ENCODE measurements around the gene PUS1. TPM values are rescaled to one million over a fixed set of nuclear protein-coding genes. Genes with fewer than 3 reads are reported as not detected.

PUS1 gene
- total RNA-seq, 3 donors from 2014 or later, result 8.8 to 31.5 (median 20.9) TPM

DNA sequence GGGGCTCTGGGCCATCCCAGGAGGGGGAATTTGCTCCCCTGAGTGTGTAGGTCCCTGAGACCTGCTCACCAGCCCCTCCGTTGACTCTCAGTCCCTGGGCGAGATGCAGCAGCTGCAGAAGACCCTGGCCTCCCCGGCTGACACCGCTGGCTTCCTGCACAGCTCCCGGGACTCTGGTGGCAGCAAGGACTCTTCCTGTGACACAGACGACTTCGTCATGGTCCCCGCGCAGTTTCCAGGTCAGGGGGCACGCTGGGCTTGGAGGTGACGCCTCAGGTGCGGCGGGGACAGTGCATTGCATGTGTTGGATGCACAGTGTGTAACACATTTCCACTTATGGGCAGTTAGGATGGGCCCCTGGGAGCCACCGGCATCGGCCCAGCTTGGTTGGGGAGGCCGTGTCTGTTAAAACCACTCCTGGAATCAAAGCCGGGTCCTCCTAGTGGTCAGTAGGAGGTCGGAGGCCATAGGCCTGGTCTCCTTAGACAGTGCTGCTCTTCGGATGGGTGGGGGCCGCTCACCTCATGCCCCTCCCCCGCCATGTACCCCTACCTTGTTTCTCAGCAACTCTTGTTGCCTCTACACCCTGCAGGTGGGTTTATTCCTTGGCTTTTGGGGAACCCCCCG lies 17.1 kb upstream of the PUS1 start:
- H3K4me1 ChIP-seq, result peaks cover 0 to 9% of the 10 kb centered on the region in 2 donors
- peak overlapping the region; percentile 35 to 48 for H3K27ac ChIP-seq
- H3K36me3 ChIP-seq, result peaks cover 32% of the 10 kb centered on the region
- DNase-seq (ENCODE audit: low spot score in 2 of 2), result no peak
- TF ChIP-seq, protein P1, sequence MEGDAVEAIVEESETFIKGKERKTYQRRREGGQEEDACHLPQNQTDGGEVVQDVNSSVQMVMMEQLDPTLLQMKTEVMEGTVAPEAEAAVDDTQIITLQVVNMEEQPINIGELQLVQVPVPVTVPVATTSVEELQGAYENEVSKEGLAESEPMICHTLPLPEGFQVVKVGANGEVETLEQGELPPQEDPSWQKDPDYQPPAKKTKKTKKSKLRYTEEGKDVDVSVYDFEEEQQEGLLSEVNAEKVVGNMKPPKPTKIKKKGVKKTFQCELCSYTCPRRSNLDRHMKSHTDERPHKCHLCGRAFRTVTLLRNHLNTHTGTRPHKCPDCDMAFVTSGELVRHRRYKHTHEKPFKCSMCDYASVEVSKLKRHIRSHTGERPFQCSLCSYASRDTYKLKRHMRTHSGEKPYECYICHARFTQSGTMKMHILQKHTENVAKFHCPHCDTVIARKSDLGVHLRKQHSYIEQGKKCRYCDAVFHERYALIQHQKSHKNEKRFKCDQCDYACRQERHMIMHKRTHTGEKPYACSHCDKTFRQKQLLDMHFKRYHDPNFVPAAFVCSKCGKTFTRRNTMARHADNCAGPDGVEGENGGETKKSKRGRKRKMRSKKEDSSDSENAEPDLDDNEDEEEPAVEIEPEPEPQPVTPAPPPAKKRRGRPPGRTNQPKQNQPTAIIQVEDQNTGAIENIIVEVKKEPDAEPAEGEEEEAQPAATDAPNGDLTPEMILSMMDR (IDR thresholded peaks at IDR 0.05), result no peak
- no peak for TF ChIP-seq POLR2A (IDR thresholded peaks at IDR 0.05)
- TF ChIP-seq POLR2AphosphoS5 (IDR thresholded peaks at IDR 0.05), result no peak
- no peak overlapping the region for H3K4me3 ChIP-seq
- no peaks in the 10 kb centered on the region for H3K27me3 ChIP-seq
- no peaks in the 10 kb centered on the region for H3K9me3 ChIP-seq
- intact Hi-C loops (cut with DNase I; ENCODE audit: low total_unique reads), result no loop called here

DNA sequence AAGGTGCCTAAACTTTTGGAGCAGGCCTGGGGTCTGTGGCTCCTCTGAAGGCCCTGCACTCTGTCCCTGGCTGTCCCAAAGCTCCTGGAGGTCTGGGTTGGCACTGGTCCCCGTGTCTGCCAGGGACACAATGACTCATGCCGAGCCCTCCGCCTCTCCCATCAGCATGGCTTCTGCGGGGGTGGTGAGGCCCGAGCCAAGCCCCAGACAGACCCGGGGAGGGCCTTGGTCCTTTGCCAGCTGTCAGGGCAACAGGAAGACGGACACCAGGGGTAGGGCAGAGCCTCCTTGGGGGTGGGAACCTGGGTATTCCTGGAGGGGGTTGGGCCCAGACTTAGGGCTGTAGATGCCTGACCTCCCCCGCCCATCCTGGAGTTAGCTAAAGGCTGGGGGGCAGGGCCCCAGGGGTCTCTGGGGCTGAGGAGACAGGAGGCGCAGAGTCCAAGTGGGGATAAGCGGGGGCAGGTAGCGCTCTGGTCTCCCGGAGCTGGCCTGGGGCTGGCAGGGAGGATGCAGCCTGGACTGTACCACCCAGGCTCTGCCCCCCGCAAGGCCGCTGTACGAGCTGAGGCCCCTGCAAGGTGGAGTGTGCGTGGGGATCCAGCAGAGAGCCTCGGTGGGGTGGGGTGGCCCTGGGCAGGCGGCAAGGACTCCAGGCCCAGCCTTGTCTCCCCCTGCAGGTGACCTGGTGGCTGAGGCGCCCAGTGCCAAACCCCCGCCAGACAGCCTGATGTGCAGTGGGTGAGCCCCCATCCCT lies 16.4 kb upstream of the PUS1 start:
- intact Hi-C loops (cut with DNase I; ENCODE audit: low total_unique reads), result no loop called here
- H3K27me3 ChIP-seq, result no peaks in the 10 kb centered on the region
- H3K4me3 ChIP-seq, result no peak overlapping the region
- H3K36me3 ChIP-seq, result peaks cover 32% of the 10 kb centered on the region
- peak in 1 of 2 donors; percentile 72 for DNase-seq (ENCODE audit: low spot score in 2 of 2)
- TF ChIP-seq POLR2AphosphoS5 (IDR thresholded peaks at IDR 0.05), result peak in 1 of 3 donors; percentile 8
- TF ChIP-seq, protein P1 (IDR thresholded peaks at IDR 0.05), result no peak
- no peak for TF ChIP-seq POLR2A (IDR thresholded peaks at IDR 0.05)
- peaks cover 0 to 9% of the 10 kb centered on the region in 2 donors for H3K4me1 ChIP-seq
- H3K27ac ChIP-seq, result peak overlapping the region; percentile 35 to 48
- H3K9me3 ChIP-seq, result no peaks in the 10 kb centered on the region

DNA sequence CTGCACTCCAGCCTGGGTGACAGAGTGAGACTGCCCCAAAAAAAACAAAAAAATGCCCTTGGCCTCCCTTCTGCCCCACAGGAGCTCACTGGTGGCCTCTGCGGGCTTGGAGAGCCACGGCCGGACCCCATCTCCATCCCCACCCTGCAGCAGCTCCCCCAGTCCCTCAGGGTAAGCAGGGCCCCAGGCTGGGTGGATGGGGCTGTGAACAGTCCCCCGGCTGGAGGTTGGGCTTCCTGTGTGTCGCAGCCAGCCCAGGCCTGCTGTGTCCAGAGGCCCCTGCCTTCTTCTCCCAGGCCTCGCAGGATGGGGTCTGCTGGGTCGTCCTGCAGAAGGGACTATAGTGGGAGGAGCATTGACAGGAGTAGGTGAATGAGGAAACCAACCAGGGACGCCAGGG lies 15.4 kb upstream of the PUS1 start:
- H3K4me3 ChIP-seq, result no peak overlapping the region
- TF ChIP-seq POLR2A (IDR thresholded peaks at IDR 0.05) (no peak), POLR2AphosphoS5 (IDR thresholded peaks at IDR 0.05) (no peak)
- TF ChIP-seq, protein P1 (IDR thresholded peaks at IDR 0.05), result no peak
- peaks cover 0 to 9% of the 10 kb centered on the region in 2 donors for H3K4me1 ChIP-seq

DNA sequence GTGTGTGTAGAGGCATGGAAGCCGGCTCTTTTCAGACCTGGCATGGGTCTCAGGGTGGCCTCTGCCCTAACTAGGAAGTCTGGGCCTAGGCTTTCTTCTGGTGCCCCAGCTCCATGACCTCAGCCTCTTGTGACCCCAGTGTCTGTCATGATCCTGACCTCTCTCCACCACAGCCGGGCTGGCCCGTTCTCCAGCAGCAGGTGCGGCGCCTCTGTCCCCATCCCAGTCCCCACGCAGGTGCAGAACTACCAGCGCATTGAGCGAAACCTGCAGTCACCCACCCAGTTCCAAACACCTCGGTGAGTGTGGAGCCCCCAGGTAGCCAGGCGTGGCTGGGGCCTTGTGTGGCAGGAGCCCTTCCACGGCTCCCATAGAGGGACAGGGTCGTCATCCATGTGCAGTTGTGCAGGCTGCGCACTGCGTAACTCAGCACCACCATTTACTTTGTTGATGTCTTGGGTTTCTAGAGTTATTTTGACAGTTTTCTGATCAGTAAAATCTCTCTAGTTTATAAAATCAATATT lies 14.8 kb upstream of the PUS1 start:
- intact Hi-C loops (cut with DNase I; ENCODE audit: low total_unique reads), result no loop called here
- H3K27ac ChIP-seq, result no peak overlapping the region
- peaks cover 25% of the 10 kb centered on the region for H3K36me3 ChIP-seq
- peaks cover 0 to 9% of the 10 kb centered on the region in 2 donors for H3K4me1 ChIP-seq
- no peaks in the 10 kb centered on the region for H3K27me3 ChIP-seq
- no peak for DNase-seq (ENCODE audit: low spot score in 2 of 2)
- H3K9me3 ChIP-seq, result no peaks in the 10 kb centered on the region
- no peak overlapping the region for H3K4me3 ChIP-seq
- TF ChIP-seq POLR2A (IDR thresholded peaks at IDR 0.05), result no peak
- no peak for TF ChIP-seq POLR2AphosphoS5 (IDR thresholded peaks at IDR 0.05)
- TF ChIP-seq, protein P1 (IDR thresholded peaks at IDR 0.05), result no peak

More for the DNA sequence above, 15.4 kb upstream of the PUS1 start:
- intact Hi-C loops (cut with DNase I; ENCODE audit: low total_unique reads), result no loop called here
- no peak for DNase-seq (ENCODE audit: low spot score in 2 of 2)
- Histone ChIP-seq H3K36me3 (peaks cover 31% of the 10 kb centered on the region), H3K9me3 (no peaks in the 10 kb centered on the region), H3K27me3 (no peaks in the 10 kb centered on the region), H3K27ac (no peak overlapping the region)

Measured in breast epithelium (tissue), 4 donors.